GM19455 (cell line): ENCODE measurements around the gene BUD23.
A peak's percentile ranks its signal among the peaks of the same experiment; 100 is the strongest.
"Not testable (repeated sequence)": the region's sequence is repeated elsewhere in the genome, so short reads cannot be mapped to it uniquely, and the experiment has no call there.

Experiments
- ATAC-seq: cut with Tn5 transposase; IDR thresholded peaks from one replicate; pipeline ENCODE4 v1.9.1; 2021; ENCODE audit not compliant: unreplicated experiment

The BUD23 gene

DNA sequence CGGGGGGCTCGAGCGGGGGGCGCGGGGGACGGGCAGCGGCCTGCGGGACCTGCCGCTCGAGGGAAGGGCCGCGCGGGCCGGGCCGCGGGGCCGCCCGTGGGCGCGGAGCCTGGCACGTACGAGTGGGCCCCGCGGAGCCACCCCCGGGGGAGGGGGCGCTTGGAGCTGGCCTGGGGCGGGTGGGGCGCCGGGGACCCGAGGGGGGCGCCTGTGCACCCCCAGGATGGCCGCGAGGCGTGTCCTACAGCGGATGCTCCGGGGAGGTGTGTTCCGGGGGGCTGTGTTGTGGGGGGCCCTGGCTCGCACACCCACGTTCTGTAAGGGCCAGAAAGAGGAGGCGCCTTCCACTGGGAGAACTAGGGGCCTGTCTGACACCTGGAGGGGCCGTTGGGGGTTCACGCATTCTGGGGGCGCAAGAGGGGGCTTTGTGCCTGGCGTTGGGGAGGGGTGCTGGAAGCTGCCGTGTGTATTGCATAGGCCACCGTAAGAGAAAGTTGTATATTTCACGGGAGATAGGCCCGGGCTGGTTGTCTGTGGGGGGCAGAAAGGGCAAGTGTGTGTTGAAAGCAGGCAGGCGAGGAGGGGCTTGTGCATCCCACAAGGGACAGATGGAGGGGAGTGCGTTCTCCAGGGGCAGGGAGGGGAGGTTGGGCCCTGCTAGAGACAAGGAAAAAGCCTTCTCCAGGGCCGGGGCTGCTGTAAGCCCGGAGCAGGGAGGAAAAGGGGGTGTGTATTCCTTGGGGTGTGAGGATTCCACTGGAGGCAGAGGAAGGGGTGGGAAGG lies 15.1 kb upstream of the BUD23 start:
- no peak for ATAC-seq

DNA sequence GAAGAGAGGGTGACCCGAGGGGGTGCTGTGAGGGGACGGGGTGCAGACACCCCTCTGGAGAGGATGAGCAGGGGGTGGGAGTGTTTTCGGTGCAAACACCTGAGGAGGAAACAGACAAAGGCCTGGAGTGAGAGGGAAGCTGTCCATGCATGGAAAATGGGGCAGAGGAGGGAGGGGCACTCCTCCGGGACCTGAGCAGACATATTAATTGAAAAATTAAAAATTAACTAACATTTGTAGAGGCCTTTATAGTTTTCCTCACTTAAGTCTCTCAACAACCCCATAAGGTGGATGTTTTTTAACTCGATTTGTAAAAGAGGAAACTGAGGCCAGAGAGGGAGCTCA lies 14.5 kb upstream of the BUD23 start:
- no peak for ATAC-seq

DNA sequence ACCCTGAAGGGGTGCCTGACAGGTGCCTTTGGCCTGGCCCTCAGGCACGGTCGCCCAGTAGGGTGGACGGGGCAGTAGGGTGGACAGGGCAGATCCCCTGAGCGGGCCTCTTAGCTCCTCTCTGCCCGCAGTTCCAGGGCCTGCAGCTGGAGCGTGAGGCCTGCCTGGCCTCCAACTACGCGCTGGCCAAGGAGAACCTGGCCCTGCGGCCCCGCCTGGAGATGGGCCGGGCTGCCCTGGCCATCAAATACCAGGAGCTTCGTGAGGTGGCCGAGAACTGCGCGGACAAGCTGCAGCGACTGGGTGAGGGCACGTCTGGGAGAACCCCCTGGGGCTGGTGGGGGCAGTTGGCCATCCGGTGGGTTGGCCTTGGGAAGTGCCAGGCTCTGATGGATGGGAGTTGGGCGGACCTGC lies 14.1 kb upstream of the BUD23 start:
- ATAC-seq, result no peak

DNA sequence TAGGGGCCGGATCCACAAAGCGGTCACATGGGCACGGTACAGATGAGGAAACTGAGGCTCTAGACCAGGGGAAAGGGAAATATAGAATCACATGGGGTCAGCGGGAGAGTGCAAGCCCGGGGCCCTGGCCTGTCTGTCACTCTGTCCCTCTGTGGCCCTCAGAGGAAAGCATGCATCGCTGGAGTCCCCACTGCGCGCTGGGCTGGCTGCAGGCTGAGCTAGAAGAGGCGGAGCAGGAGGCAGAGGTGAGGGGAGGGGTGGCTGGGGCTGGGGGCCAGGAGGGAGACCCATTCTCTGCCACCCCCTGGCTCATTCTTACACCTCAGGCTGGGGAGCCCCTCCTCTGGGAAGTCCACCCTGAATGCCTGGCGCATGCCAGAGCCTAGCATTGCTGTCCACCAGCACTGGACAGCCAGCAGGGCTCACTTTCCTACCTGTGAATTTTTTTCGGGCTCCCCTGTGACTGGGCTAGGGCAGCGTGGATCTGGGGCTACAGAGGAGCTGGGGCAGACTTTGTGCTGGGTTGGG lies 13.5 kb upstream of the BUD23 start:
- ATAC-seq, result no peak

DNA sequence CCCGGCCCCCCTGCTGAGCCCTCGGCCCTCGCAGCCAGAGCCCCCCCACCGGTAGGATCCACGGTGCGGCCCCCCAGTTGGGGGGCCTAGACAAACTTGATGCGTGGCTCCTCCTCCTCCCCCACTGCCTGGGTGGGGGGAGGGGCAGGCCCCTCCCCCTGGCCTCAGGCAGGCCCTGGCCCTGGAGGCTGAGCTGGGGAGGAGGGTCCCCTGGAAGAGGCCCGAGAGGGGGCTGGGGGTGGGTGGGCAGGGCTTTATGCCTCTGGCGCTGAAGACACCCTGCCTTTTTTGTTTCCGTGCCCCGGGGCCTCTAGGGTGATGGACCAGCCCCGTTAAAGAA lies 12.1 kb upstream of the BUD23 start:
- no peak for ATAC-seq

DNA sequence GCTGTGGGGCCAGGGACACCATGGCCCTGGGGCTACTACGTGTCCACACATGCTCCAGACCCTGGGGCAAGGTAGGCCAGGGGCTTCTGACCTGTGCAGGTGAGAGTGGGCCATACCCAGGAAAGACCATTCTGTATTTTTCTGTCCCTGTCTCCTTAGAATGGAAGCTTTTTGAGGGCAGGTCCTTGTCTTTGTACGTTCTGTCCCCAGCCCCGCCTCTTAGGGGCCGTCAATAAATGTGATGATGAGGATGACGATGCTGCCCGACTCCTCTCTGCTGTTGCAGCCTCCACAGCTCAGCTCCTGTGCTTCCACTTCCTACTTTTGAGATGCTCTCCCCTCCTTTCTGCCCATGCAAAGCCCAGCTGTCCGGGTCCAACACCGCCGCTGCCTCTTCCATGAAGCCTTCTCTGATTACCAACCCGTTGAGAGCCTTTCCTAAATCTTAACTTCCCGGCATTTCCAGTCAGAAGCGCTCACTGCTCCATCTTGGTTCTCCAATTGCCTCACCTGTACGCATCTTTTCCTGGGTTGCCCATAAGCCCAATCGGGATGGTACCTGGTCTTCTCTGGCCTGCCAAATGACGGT lies 11.4 kb upstream of the BUD23 start:
- ATAC-seq, result no peak

DNA sequence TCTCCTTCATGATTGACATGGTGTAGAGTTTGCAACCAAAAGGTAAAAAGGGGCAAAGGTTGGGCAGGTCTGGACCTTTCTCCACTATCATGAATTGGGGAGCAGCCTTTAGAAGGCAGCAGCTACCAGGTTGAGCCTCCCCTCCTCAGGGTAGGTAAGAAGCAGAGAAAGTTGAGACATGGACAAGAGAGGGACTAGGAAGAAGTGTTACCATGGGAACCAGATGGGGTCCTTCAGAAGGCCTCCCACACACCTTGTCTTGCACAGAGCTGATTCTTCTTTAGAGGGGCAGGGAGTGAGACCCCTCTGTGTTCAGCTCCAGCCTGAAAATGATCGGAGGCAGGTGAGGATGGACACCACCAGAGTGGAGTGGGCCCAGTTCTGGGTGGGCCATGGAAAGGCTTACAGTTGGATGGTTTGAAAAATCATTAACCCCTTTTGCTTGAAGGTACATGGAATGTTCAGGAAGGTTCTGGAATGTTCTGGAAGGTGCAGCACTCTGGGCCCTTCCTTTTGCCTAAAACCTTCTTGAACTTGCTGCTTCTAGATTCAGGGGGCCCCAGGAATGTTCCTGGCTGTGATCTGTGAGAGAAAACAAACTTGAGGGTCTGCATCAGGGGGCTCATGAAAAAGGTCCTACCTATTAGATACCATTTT lies 8.8 kb upstream of the BUD23 start:
- ATAC-seq, result no peak

DNA sequence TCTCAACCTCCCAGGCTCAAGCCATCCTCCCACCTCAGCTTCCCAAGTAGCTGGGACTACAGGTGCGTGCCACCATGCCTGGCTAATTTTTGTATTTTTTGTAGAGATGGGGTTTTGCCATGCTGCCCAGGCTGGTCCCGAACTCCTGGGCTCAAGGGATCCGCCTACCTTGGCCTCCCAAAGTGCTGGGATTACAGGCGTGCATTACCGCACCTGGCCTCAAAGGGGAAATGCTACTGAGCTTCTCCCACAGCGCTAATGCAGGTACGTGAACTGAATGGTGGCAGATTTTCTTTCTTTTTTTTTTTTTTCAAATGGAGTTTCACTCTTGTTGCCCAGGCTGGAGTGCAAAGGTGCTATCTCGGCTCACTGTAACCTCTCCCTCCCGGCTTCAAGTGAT lies 7.3 kb upstream of the BUD23 start:
- ATAC-seq, result not testable (repeated sequence)

DNA sequence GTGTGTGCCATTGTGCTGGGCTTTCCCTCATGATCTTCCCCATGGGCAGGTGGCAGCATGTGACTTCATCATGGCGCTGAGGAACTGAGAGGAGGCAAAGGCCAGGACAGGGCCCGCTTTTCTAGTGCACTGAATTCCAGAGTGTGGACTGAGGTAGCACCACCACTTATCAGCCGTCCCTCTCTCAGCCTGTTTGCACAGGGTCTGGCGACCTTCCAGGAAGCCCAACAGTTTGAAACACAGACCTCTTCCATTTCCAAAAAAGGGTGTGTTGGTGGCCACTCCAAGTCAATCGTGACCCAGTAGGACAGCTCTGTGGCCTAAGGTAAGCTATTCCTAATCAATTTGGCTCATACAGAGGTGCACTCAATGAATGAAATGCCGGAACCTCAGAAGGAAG lies 4.5 kb upstream of the BUD23 start:
- ATAC-seq, result no peak

DNA sequence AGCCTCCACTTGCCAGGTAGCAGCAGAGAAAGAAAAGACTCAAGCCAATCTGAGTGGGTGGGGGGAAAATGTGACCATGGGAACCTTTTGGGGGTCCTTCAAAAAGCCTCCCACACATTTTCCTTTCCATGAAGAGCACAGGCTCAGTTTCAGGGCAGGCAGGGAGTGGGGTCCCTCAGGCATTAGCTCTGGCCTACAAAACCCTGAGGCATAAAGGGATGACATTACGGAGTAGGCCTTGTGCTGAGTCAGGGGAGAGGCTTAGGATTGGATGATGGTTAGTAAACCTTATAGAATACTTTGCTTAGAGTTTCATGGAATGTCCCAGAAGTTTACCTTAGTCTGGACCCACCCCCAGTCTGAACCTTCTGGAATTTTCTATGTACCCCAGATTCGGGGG lies 3.7 kb upstream of the BUD23 start:
- ATAC-seq, result no peak

DNA sequence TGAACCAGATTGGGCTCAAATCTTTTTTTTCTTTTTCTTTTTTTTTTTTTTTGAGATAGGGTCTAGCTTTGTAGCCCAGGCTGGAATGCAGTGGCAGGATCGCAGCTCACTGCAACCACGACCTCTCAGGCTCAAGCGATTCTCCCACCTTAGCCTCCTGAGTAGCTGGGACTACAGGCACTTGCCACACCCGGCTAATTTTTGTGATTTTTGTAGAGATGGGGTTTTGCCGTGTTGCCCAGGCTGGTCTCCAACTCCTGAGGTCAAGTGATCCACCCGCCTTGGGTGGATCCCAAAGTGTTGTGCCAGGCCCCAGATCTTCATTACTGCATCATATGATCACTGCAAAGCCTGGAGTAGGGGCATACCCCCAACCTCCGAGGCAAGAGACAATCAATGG lies 2.9 kb upstream of the BUD23 start:
- no peak for ATAC-seq

DNA sequence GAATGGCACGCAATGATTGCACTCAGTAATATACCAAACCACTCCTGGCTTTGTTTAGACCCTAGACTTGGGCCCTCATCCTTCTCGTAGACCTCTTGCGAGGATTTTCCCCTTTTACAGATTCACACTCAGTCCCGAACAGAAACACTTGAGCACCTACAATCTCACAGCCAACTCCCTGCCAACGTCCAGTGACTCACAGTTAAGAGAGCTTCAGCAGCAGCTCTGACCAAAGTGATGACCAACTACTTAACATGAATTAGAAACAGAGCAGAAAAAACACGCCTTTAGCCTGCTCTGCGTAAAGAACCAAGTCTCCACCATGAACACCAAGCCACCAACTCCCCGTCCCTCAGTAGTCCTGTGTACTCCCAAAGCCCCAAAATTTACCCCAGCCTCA lies 2.4 kb upstream of the BUD23 start:
- no peak for ATAC-seq

DNA sequence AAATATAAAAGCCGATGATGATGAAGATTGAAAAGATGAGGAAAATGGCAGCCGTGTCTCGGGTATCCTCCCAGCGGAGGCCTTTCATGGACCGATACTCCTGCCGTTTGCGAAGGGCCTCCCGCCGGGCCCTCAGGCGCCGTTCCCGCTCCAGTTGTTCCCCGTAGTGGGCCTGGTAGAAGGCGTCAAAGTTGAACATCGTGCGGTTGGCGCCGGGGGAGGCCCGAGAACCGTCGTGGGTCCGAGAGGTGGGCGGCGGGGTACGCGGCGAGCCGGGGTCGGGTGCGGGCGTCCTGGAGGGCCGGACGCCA lies 697 bp upstream of the BUD23 start:
- no peak for ATAC-seq

DNA sequence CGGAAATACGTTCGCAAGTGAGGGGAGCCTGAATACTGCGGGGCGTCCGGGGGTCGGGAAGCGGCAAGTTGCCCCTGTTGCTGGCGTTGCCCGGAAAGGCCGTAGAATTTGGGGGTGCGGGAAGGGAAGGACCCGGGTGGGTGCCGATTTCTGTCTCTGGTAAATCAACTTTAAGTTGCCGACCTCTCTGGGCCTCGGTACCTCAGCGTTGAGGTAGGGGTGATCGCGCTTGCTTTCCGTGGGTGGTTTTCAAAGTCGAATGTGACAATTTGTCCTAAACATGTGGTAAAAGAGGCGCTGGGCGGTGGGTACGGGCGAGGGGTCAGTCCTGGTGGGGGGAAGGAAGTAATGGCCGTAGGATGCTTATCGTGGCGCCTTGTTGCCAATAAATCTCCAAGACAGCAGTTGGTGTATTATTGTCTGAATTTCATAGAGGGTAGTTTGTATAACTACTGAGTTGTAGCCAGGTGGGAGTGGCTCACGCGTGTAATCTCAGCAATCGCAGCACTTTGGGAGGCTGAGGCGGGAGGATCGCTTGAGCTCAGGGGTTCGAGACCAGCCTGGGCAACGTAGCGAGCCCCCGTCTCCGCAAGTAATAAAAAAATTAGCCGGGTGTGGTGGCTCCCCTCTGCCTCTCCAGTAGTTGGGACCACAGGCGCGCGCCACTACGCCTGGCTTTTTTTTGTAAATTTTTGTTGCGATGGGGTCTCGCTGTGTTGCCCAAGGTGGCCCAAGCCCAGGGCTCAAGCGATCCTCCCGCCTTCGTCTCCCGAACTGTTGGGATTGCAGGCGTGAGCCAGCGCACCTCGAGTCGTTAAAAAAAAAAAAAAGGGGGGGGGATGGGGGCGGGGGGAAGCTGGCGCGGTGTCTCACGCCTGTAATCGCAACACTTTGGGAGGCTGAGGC lies 644 bp downstream of the BUD23 start:
- peak; percentile 13 for ATAC-seq

DNA sequence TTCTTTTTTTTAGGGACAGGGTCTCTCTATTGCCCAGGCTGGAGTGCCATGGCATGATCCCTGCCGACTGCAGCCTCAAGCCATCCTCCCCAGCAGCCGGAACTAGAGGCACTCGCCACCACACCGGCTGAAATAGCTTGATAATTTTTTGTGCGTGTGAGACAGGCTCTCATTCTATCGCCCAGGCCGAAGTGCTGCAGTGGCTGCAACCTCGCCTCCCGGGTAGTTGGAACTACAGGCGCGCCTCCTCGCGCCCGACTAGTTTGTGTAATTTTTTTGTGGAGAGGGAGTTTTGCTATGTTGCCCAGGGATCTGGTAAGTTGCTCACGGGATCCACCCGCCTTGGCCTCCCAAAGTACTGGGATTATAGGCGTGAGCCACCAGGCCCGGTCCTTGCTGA lies 1.9 kb downstream of the BUD23 start:
- ATAC-seq, result no peak

DNA sequence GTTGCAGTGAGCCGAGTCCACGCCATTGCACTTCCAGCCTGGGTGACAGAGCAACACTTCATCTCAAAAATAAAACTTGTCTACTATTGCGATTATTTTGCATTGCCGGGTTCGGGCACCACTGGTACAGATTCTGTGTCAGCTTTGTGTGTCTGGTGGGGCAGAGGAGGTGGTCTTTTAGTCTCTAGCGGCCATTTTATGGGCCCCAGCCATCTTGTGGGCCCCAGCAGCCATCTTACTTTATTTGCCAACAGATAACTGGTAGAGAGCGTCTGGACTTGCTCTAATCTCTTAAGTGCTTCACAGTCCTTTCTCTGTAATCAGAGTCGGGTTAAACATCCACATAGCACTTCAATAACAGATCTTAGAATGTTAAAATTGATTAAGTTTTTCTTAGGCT lies 4.9 kb downstream of the BUD23 start:
- no peak for ATAC-seq

DNA sequence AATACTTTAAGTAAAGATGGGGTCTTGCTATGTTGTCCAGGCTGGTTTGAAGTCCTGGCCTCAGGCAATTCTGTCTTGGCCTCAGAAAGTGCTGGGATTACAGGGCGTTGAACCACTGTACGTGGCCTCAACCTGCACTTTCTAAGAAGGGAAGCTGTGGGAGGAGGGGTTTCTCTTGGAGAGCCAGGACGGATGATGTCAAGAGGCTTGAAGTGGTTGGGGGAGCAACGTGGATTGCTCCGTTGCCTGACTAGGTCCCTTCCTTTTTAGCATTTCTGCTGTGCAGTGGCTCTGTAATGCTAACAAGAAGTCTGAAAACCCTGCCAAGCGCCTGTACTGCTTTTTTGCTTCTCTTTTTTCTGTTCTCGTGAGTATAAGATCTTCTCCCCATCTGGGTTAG lies 7.2 kb downstream of the BUD23 start:
- ATAC-seq, result no peak

DNA sequence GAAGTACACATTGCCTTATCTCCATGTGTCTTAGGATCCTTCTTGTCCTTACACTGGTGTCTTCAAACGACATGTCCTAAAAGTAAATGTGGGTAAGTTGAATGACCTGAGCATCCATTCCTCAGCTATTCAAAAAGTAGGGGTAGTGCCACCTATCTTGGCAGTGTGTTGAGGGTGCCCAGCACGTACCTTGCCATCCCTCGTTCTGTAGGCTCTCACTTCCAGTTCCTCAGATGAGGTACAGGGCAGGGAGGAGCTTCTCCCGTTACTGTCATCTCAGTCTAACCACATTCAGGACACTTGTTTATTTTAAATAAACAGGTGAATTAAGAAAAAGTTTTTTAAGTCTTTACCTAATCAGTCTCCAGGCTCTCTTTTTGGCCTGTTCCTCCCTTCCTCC lies 13.0 kb downstream of the BUD23 start:
- ATAC-seq, result no peak

DNA sequence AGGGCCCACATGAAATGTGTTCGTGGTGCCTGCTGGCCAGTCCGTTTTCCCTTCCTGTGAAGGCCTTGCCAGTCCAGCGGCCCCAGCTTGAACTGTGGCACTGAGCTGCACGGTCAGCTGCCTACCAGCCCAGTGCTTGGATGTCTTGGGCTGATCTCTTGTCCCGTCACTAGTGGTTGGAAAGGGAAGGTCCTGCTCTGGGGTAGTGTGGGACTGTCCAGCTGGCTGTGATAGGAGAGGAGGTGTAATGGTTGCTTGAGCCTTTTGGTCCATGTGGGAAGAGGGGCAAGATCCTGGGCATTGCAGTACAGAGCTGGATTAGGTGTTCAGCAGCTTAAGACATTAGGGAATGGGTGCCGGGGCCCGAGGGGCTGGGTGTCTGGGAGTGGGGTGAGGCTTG lies 15.0 kb downstream of the BUD23 start:
- no peak for ATAC-seq

DNA sequence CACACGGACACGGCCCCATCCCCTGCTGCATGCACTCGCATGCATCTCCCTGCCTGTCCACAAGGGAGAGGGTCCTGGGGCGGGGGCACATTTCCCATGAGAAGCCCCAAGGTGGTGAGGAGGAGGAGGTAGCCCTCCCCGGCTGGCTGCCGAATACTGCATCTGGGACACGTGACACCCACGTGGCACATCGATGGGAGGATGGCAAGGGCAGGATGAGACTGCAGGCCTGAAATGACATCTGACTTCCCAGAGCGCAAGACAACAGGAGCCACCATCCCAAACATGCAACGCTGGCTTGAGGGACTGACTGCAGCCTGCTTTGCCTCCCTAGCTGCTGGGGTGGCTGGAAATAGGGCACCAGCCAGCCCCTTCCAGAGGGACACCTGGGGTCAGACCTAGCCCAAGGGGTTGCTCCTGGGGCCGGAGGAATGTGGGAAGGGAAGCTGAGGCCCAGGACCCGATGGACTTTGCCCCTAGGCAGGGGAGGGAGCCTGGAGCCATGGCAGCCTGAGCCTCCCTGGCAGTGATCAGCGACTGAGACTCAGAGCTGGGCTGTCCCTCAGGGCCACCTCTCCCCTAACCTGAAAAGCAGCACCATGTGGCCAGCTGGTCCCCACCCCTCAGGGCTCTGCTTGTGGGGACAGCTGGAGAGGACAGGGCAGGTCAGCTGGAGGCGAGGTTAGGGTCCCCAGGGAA lies 16.1 kb downstream of the BUD23 start:
- no peak for ATAC-seq

DNA sequence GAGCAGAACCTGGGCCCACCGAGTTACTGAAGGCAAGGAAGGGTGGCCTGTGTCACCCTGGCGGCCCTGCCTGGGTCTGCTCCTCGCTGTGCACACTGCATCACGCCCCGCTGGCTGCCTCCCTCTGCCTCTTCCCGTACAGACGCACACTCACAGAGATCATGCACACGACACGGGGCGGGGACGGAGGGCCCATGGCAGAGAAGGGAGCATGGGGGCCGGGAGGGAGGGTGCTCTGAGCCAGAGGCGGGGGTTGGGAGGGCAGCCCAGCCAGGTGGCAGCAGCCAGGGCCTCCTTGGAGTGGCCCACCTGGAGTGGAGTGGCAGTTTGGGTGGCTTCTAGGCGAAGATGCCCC lies 16.6 kb downstream of the BUD23 start:
- no peak for ATAC-seq
